ENCODE results near the gene KLHL5. TPM values are rescaled to one million over a fixed set of nuclear protein-coding genes. Genes with fewer than 3 reads are reported as not detected.

KLHL5 gene
- polyA plus RNA-seq, 1 donor from 2014 or later: 33.8 TPM

DNA sequence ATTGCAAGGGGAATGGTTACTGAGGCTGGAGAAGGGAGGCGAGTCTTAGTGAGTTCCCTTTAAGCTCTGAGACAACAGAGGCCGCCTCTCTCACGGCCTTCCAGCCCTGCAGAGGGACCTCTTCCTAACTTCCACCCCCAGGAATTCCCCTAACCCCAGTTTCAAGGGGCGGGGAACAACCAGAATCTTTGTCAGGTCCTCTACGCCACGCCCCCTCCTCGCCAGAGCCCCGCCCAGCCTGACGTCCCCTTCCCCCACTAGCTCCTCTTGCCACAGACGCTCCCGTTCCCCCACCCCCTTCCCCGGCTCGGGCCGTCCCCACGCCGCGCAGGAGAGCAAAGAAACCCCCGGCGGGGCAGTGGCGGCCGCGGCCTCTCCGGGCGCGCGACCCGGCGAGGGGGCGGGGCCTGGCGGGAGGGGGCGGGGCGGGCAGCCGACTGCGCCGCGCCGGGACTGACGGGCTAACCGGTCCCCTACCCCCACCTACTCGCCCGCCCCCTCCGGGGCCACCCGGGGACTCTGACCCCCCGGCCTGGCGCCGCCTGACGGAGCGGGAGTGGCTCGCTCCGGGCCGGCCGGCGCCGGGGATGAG is 17.6 kb upstream of the KLHL5 start:
- H3K4me3 ChIP-seq (ENCODE audit: low read length): peak overlapping the region; percentile 72
- H3K36me3 ChIP-seq (ENCODE audit: insufficient read depth, low read length): no peaks in the 10 kb centered on the region
- H3F3A ChIP-seq (ENCODE audit: insufficient read depth, low read length, poor library complexity, severe bottlenecking): no peaks in the 10 kb centered on the region
- H2AFZ ChIP-seq (ENCODE audit: low read depth, low read length): peak overlapping the region; percentile 67
- H3K9me2 ChIP-seq (ENCODE audit: insufficient read depth, low read length): no peaks in the 10 kb centered on the region
- no peaks in the 10 kb centered on the region for H3K79me2 ChIP-seq (replicated peaks; ENCODE audit: insufficient read depth, low read length)
- peak; percentile 13 for TF ChIP-seq SMC3 (conservative IDR thresholded peaks at IDR 0.05; ENCODE audit: poor library complexity)
- TF ChIP-seq, protein P1, sequence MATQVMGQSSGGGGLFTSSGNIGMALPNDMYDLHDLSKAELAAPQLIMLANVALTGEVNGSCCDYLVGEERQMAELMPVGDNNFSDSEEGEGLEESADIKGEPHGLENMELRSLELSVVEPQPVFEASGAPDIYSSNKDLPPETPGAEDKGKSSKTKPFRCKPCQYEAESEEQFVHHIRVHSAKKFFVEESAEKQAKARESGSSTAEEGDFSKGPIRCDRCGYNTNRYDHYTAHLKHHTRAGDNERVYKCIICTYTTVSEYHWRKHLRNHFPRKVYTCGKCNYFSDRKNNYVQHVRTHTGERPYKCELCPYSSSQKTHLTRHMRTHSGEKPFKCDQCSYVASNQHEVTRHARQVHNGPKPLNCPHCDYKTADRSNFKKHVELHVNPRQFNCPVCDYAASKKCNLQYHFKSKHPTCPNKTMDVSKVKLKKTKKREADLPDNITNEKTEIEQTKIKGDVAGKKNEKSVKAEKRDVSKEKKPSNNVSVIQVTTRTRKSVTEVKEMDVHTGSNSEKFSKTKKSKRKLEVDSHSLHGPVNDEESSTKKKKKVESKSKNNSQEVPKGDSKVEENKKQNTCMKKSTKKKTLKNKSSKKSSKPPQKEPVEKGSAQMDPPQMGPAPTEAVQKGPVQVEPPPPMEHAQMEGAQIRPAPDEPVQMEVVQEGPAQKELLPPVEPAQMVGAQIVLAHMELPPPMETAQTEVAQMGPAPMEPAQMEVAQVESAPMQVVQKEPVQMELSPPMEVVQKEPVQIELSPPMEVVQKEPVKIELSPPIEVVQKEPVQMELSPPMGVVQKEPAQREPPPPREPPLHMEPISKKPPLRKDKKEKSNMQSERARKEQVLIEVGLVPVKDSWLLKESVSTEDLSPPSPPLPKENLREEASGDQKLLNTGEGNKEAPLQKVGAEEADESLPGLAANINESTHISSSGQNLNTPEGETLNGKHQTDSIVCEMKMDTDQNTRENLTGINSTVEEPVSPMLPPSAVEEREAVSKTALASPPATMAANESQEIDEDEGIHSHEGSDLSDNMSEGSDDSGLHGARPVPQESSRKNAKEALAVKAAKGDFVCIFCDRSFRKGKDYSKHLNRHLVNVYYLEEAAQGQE (IDR thresholded peaks at IDR 0.05; ENCODE audit: borderline replicate concordance): no peak
- no peaks in the 10 kb centered on the region for H3K27me3 ChIP-seq (ENCODE audit: insufficient read depth, low read depth, low read length)
- H3K4me2 ChIP-seq (ENCODE audit: low read length): peak overlapping the region; percentile 69
- H3K9me3 ChIP-seq (ENCODE audit: low read length): no peaks in the 10 kb centered on the region
- H4K20me1 ChIP-seq (ENCODE audit: insufficient read depth): no peaks in the 10 kb centered on the region
- no peak overlapping the region for H3K27ac ChIP-seq (ENCODE audit: low read length)
- H3K9ac ChIP-seq (ENCODE audit: low read length): peak overlapping the region; percentile 58

DNA sequence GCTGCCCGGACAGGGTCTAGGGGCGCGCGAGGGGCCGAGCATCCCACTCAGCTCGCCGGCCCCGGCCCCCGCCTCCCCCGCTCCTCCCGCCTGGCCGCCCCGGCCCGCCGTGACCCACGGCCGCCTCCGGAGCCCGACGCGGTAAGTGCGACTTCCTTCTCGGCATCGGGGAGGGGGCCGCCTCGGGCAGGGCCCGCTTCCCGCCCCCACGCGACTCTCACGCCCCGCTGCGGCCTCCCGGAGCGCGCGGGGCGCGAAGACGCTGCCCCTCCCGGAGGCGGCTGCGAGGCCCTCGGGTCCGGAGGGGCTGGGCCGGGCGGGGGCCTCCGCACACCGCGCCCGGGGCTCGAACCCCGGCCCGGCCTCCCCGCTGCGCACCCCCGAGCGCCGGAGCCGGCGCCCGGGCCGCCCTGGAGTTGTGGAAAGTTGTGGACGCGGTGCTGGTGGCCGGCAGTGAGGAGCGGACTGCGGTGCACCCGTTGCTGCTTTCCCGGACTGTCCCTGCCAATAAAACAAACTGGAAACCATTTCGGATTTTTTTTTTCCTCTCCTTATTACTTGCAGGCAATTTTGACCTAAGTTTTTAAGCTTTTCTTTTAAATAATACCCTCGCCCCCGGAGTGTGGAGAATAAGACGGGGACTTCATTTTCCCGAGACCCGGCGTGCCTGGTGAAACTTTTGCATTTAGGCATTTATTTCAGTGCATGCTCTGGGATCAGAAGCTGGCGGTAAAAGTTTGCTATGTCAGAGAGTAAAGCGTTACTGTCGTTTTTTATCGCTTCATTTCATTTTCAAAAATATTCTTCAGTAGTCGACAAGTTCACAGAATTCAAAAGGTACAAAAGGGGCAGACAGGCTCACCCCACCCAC is 16.8 kb upstream of the KLHL5 start:
- Histone ChIP-seq H3F3A (ENCODE audit: insufficient read depth, low read length, poor library complexity, severe bottlenecking) (no peaks in the 10 kb centered on the region), H2AFZ (ENCODE audit: low read depth, low read length) (no peak overlapping the region), H3K79me2 (replicated peaks; ENCODE audit: insufficient read depth, low read length) (no peaks in the 10 kb centered on the region), H3K36me3 (ENCODE audit: insufficient read depth, low read length) (no peaks in the 10 kb centered on the region), H3K27ac (ENCODE audit: low read length) (no peak overlapping the region), H3K9me3 (ENCODE audit: low read length) (no peaks in the 10 kb centered on the region), H3K9ac (ENCODE audit: low read length) (peak overlapping the region; percentile 58), H4K20me1 (ENCODE audit: insufficient read depth) (no peaks in the 10 kb centered on the region), H3K9me2 (ENCODE audit: insufficient read depth, low read length) (no peaks in the 10 kb centered on the region), H3K4me2 (ENCODE audit: low read length) (peak overlapping the region; percentile 48), H3K4me3 (ENCODE audit: low read length) (peak overlapping the region; percentile 72), H3K27me3 (ENCODE audit: insufficient read depth, low read depth, low read length) (no peaks in the 10 kb centered on the region)
- TF ChIP-seq, protein P2, sequence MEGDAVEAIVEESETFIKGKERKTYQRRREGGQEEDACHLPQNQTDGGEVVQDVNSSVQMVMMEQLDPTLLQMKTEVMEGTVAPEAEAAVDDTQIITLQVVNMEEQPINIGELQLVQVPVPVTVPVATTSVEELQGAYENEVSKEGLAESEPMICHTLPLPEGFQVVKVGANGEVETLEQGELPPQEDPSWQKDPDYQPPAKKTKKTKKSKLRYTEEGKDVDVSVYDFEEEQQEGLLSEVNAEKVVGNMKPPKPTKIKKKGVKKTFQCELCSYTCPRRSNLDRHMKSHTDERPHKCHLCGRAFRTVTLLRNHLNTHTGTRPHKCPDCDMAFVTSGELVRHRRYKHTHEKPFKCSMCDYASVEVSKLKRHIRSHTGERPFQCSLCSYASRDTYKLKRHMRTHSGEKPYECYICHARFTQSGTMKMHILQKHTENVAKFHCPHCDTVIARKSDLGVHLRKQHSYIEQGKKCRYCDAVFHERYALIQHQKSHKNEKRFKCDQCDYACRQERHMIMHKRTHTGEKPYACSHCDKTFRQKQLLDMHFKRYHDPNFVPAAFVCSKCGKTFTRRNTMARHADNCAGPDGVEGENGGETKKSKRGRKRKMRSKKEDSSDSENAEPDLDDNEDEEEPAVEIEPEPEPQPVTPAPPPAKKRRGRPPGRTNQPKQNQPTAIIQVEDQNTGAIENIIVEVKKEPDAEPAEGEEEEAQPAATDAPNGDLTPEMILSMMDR (IDR thresholded peaks at IDR 0.05; ENCODE audit: poor library complexity, severe bottlenecking): no peak
- peak; percentile 39 for TF ChIP-seq MXI1 (conservative IDR thresholded peaks at IDR 0.05; ENCODE audit: poor library complexity, severe bottlenecking)
- no peak for TF ChIP-seq SMC3 (conservative IDR thresholded peaks at IDR 0.05; ENCODE audit: poor library complexity)
- TF ChIP-seq EZH2 (IDR thresholded peaks at IDR 0.05; ENCODE audit: borderline replicate concordance, insufficient read depth, low read length, poor library complexity, severe bottlenecking): no peak
- no peak for TF ChIP-seq POLR2AphosphoS5 (IDR thresholded peaks at IDR 0.05)

Measured in neural cell (in vitro differentiated cells).